Posterior vena cava (tissue), 2 donors: ENCODE measurements around the gene NCMAP. TPM values are rescaled to one million over a fixed set of nuclear protein-coding genes. Genes with fewer than 3 reads are reported as not detected.

Source experiments
- DNase-seq: peaks from one replicate; pipeline ENCODE4 v3.0.0-alpha.2; 2020; ENCODE audit warnings: low spot score
- intact Hi-C, 2 donors: fragments of 100-400 bp; cut with DNase I; formaldehyde crosslinking; loops; one replicate each; pipeline versions ENCODE4 v1.14.1 to v1.14.2; 2022 to 2023
- total RNA-seq, 2 donors: library from RNA; stranded (reverse); fragmentation: NEBNext Ultra II Directional; extraction: Animal tissue kit (Norgen Biotek cat#: 25700); gene quantifications; one replicate each; pipeline ENCODE4 v1.2.1, GENCODE V29; 2021
- donor health status: DM: yes; HTN: yes; CAD: no.
- donor health status: DM: yes; HTN: yes; CAD: no.

Gene NCMAP
- total RNA-seq, 2 donors from 2014 or later = not detected

- no peak for DNase-seq
- intact Hi-C loops = no loop called here
Measured at GRCh38 chr1:24562625-24563024, 6.7 kb downstream of the NCMAP start.

DNA sequence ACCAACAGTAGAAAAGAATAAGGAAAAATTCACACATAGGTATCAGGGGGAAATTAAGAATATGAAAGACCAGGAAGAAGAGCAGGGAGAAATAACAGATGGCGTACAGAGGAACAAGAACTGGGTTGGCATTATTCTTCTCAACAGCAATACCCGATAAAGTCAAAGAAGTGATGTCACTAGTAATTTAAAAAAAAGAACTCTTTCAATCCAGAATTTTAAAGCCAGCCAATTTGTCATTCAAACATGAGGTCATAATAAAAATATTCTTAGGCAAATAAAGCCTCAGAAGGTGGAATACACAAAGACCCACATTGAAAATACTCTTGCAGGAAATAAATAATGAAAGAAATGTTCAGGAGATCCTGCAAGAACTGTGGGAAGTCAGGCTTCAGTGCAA is 8.8 kb downstream of the NCMAP start:
- intact Hi-C loops = no loop called here
- DNase-seq = no peak

- peak; percentile 47 for DNase-seq
- intact Hi-C loops = no loop called here
Measured at GRCh38 chr1:24566236-24566867, 10.5 kb downstream of the NCMAP start.

DNA sequence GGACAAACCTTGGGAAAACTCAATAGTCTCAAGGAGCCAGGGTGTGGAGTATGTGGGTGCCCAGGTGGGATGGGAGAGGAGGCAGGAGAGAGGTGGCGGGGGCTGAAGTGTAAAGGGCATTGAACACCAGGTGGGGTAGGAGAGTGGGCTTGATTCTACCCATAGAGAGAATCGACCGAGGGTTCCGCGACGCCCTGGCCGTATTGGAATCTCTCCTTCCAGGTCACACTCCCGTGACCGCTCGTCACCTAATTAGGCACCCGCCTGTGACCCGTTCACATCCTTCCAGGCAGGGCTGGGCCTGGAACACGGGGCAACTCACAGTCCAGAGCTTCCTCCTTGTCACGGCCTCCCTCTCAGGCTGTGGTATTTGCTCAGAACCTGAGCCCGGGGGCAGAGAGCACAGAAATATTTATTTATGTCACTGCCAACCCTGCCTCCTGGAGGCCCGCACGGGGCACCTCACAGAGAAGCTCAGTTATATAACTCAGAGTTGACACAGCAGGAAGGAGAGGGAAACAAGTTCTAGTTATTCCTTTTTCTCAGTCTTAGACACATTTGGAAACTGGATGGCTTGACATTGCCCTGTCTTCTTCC is 12.0 kb downstream of the NCMAP start:
- DNase-seq = peak; percentile 72
- intact Hi-C loops = no loop called here

DNA sequence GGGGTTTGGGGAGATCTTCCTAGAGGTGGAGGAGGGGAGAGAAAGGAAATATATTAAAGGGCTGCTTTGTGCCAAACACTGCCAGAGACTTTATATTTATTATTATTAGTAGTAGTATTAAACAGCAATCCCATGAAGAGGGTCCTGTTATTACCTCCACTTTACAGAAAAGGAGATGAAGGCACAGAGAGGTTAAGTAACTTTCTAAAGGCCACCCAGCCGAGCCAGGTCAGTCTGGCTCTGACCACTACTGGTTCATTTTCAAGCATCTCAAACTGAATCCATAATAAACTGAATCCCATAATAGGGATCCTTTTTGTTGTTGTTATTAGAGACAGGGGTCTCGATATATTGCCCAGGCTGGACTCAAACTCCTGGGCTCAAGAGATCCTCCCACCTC is 12.6 kb downstream of the NCMAP start:
- DNase-seq = peak; percentile 9
- intact Hi-C loops = no loop called here

DNA sequence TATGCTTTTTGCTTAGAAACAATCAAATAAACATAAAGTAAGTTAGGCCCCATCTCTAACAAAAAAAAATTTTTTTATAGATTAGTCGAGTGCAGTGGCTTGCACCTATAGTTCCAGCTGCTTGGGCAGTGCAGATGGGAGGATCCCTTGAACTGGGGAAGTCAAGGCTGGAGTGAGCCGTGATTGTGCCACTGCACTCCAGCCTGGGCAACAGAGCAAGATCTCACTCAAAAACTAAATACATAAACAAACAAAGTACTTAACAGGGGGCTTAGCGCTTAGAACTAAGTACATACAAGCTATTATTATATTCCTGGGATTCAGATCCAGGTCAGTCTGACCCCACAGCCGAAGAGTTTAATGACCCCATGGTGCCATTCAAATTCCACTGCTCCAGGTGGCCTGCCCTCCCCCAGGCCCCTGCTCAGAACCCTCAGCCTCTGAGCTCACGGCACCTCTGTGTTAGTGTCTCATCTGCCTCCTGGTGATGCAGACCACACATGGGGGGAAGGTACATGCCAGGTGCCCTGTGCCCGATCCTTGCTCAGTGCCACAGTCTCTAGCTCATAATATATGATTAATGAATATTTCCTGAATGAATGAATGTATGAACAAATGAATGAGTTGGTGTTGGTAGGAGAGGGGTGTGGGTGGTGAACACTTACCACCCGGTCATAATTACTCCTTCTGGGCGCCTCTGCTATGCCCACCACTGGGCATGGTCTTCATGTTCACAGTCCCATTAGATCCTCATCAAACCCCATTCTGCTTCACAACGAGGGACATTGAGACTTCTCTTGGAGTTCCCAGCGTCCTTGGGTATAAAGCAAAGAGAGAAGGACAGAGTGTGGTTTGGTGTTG is 14.6 kb downstream of the NCMAP start:
- intact Hi-C loops = no loop called here
- DNase-seq = no peak

- DNase-seq = no peak
- intact Hi-C loops = no loop called here
Measured at GRCh38 chr1:24572301-24572700, 16.4 kb downstream of the NCMAP start.

DNA sequence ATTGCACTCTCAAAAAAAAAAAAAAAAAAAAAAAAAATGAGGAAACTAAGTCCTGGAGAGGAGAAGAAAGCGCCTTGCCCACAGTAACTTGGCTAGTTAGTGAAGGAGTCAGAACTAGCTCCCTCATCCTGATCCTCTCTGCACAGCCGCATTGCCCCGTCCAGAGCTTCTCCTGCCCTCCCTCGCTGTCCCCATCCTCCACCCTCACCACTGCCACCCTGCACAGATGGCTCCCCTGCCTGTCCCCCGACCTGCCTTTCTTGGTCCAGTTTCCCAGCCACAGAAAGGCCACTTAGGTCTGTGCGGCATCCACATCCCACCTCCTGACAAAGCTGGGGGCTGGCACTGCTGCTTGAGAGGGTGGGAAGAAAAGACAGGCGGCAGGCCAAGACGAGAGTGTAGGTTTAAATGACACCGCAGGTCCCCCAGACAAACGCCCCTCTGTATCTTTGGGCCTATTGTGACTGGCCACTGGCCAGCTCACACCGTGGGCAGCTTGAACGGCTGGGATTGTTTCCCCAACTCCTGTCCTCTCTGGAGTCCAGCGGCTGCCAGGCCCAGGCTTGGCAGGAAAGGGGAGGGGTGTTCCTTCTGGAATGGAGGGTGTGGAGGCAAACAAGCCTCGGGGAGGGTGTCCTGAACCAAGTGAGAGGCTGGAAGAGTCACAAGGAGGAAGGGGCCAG is 20.2 kb downstream of the NCMAP start:
- intact Hi-C loops = no loop called here
- no peak for DNase-seq

- DNase-seq = no peak
- intact Hi-C loops = no loop called here
Measured at GRCh38 chr1:24578846-24579245, 23.0 kb downstream of the NCMAP start.

DNA sequence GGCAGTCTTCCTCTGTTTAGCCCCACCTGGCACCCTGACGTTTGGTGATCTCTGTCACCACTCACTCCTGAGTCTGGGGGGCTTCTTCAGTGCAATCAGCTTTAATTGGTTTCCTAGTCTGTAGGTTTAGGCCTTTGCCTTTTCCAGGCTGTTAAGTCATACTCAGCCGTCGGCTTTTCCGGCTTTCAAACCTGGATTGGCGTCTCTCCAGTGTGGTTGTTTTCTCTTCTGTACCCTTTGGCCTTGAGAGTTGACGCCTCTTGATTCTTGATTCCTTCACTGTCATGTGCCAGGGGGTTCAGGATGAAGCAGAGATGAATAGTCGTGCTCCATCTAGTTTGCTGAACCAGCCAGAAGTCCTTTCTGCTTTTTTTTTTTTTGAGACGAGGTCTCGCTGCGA is 24.9 kb downstream of the NCMAP start:
- intact Hi-C loops = no loop called here
- no peak for DNase-seq

- no peak for DNase-seq
- intact Hi-C loops = no loop called here
Measured at GRCh38 chr1:24584171-24584647, 28.3 kb downstream of the NCMAP start.

- no peak for DNase-seq
Measured at GRCh38 chr1:24586119-24586518, 30.2 kb downstream of the NCMAP start.

DNA sequence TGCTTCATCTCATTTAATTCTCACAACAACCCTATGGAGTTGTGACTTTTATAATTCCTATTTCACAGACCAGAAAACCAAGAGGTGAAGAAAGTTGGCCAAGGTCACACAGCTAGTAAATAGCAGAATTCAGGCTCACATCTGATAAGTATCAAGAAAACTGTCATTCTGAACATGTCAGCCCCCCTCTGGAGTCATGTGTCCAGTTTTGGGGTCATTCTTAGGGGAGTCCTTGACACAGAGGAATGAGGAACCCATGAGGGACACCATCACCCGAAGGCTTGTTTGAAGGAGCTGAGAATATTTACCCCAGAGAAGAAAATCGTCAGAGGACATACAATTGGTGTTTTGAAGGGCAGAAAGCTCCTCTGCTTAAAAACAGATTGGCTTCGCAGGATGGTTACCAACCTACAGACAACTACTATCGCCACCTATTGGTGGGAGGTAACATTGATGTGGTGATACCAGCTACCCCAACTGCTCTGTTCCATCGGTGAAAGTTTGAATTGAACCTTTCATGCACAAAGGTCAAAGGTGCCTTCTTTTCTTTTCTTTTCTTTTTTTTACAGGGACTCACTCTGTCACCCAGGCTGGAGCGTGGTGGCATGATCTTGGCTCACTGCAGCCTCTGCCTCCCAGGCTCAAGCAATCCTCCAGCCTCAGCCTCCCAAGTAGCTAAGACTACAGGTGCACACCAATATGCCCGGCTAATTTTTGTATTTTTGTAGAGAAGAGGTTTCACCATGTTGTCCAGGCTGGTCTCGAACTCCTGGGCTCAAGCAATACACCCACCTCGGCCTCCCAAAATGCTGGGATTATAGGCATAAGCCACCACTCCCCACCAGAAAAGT is 31.3 kb downstream of the NCMAP start:
- DNase-seq = peak; percentile 14
- intact Hi-C loops = no loop called here

More at GRCh38 chr1:24586119-24586518, 30.2 kb downstream of the NCMAP start:
- intact Hi-C loops = no loop called here

- intact Hi-C loops = no loop called here
- DNase-seq = no peak
Measured at GRCh38 chr1:24588573-24588972, 32.7 kb downstream of the NCMAP start.

DNA sequence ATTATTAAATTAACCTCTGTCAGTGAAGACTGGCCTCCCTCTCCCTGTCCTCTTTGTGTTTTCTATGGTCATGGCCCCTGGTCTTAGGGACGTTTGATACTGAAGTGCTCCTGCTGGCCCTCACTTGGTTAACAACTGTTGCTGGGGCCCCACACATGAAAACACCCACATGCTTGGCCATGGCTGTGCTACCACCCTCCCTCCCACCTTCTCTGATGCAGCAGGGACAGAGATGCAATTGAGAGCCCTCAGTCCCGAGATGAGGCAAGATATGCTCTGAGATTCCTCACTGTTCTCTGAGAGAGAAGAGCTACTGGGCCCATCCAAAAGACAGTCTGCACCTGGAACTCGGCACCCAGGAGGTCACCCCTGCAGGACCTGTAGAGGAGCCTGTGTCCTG is 33.3 kb downstream of the NCMAP start:
- no peak for DNase-seq
- intact Hi-C loops = no loop called here

DNA sequence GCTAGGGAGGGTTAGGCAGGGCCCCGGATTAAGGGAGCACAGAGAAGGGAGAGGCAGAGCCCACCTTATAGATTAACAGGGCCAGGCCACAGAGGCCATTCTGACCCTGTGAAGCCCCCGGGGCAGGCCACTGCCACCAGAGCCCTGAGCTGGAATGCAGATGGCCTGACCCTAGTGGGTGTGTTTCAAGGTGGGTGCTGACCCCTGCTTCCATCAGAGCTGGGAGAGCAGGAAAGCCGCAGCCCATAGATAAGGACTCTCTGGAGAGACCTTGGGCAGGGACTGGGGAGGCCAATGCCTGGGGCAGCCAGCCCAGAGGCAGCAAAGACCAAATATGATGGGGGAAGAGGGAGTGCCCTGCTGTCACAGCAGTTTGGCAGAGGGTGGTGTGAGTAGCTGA is 35.9 kb downstream of the NCMAP start:
- intact Hi-C loops = loop anchor here in 1 of 2 donors (5.0 kb wide), 1 partner anchor 594 kb away; no protein-coding TSS in a partner anchor
- DNase-seq = no peak

GRCh38 chr1:24594328-24594598 is 38.4 kb downstream of the NCMAP start:
- DNase-seq = no peak
- intact Hi-C loops = loop anchor here in 1 of 2 donors (5.0 kb wide), 1 partner anchor 597 kb away; no protein-coding TSS in a partner anchor

DNA sequence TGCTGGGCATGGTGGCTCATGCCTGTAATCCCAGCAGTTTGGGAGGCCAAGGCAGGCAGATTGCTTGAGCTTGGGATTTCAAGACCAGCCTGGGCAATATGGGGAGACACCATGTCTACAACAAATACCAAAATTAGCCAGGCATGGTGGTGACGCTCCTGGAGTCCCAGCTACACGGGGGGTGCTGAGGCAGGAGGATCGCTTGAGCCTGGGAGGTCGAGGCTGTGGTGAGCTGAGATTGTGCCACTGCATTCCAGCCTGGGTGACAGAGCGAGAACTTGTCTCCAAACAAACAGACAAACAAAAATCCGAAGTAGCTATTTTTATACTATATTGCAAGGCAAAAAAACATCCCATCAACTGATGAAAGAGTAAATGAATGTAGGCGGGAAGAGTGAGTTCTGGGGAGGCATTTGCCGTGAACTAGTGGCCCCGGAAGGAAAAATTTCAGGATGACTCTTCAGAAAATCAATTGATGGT is 40.6 kb downstream of the NCMAP start:
- intact Hi-C loops = no loop called here
- no peak for DNase-seq

- no peak for DNase-seq
- intact Hi-C loops = no loop called here
Measured at GRCh38 chr1:24599265-24599664, 43.4 kb downstream of the NCMAP start.
